ENCODE results near the gene CSGALNACT2.

CSGALNACT2 gene

DNA sequence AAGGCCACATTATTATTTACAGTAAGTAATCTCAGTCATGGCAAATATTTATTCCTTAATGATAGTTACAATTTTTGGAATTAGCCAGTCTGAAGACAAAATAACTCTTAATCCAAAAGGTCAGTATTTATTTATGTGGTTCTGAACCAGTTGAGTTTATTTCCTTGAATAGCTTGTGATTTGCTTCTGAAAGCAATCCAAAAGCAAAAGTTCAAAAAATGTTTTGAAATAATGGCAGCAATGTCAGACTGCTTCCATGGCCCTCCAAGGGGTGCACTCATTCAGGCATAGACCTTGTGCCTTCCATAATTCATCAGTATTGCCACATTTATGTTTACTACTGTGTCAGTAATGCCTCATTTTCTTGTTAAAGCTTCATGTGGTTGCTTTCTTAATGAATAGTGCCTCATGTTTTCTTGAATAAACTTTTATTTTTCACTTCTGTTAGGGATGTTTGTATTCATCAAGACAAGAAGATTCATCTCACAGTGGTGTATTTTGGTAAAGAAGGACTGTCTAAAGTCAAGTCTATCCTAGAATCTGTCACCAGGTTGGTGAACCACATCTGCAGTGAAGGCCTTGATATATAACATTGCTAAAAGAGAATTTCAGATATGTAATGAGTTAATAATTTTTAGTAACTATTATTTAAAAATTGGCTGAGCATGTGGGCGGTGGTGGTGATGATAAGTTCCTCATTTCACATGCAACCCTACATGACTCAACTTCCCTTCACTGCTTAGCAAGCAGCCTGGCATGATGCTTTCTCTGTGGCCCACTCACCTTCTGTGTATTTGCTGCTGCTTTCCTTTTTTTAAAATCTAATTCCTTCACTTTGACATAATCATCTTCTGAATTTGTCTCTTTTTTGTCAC is 22.0 kb downstream of the CSGALNACT2 start:
- no peak for FAIRE-seq
- DNase-seq (ENCODE audit: insufficient read length, low spot score) = no peak

DNA sequence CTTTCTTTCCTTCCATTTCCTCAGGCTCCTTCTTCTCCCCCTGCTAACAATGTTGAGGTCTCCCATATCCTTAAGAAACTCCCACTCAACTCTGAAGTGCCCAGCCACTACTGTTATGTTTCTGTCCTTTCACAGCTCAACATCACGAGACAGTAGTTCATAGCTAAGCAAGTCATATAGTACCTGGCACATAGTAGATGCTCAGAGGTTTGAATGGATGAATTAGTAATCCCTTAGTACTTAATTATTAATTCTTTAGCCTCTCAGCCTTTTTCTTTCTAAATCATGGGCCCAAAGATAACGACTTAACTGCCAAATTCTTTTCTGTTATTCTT is 22.6 kb downstream of the CSGALNACT2 start:
- FAIRE-seq (no peak), DNase-seq (ENCODE audit: insufficient read length, low spot score) (no peak)
- TF ChIP-seq, protein P1, sequence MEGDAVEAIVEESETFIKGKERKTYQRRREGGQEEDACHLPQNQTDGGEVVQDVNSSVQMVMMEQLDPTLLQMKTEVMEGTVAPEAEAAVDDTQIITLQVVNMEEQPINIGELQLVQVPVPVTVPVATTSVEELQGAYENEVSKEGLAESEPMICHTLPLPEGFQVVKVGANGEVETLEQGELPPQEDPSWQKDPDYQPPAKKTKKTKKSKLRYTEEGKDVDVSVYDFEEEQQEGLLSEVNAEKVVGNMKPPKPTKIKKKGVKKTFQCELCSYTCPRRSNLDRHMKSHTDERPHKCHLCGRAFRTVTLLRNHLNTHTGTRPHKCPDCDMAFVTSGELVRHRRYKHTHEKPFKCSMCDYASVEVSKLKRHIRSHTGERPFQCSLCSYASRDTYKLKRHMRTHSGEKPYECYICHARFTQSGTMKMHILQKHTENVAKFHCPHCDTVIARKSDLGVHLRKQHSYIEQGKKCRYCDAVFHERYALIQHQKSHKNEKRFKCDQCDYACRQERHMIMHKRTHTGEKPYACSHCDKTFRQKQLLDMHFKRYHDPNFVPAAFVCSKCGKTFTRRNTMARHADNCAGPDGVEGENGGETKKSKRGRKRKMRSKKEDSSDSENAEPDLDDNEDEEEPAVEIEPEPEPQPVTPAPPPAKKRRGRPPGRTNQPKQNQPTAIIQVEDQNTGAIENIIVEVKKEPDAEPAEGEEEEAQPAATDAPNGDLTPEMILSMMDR (IDR thresholded peaks at IDR 0.05; ENCODE audit: insufficient read depth, missing control alignments) = no peak

More for the DNA sequence above, 22.0 kb downstream of the CSGALNACT2 start:
- TF ChIP-seq, protein P1 (IDR thresholded peaks at IDR 0.05; ENCODE audit: insufficient read depth, missing control alignments) = no peak

DNA sequence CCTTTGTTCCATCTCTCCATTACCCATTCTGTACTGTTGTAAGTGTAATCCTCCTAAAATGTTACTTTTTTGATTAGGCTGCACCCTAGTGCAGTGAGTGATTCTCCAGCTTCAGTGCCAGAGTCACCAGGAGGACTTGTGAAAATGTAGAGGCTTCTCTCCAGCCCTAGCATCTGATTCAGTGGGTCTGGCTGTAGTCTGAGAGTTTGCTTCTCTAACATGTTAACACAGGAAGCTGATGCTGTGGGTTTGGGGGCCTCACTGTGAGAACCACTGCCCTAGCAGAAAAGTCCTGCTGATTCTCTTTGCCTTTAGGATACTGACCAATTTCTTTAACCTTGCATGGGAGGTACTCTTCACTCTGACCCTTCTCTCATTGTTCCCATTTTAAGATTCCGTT is 24.4 kb downstream of the CSGALNACT2 start:
- TF ChIP-seq, protein P1 (IDR thresholded peaks at IDR 0.05; ENCODE audit: insufficient read depth, missing control alignments) = no peak
- FAIRE-seq (no peak), DNase-seq (ENCODE audit: insufficient read length, low spot score) (no peak)

DNA sequence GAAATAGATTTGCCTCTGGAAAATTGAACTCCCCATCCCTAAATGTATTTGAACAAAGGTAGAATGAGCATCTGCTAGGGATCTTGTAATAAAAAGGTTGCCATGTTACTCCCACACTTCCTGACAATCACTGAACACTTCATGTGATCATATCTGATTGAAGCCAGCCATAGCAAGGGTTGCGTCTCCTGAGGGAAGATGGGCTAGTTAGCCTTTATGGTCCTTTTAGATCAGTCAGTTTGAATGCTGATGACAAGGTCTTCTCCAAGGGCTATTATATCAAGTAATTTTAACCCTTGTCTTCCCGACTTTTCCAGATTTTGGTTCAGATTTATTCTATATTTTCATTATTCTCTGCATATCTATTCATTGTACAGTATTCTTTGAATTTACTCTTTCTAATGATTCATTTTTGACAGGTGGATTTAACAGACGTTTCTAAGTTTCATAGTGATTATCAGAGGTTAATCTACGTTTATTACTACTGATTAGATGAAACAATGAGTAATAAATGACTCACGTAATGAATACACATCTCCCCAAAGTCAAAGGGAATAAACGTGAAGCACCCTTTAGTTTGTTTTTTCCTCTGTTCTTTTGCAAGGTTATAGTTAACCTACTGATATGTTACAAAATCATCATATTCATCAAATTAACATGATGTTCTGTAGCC is 28.1 kb downstream of the CSGALNACT2 start:
- TF ChIP-seq, protein P1 (IDR thresholded peaks at IDR 0.05; ENCODE audit: insufficient read depth, missing control alignments) = no peak
- no peak for FAIRE-seq
- DNase-seq (ENCODE audit: insufficient read length, low spot score) = no peak

DNA sequence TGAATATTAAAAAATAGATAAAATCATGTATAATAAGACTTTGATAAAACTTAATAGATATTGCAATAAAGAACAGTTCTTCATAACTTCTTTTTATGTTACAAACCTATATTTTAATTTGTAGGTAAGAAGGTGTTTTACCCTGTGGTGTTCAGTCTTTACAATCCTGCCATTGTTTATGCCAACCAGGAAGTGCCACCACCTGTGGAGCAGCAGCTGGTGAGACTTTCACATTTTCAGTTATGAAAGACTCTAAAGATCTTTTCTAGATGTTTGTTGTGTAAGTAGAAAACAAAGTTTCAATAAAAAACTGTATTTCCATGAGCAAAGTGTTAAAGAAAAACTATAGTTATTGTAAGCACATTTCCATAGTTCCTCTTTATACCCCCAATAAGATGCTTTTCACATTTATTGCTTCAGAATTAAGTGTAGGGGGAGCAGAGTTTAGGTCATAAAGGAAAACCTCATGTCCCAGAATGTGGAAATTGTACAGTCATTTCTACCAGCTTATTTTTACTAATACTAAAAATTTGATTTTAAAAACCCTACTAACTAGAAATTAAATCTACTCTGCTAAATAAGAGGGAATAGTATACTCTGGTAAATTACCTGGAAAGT is 28.7 kb downstream of the CSGALNACT2 start:
- DNase-seq (ENCODE audit: insufficient read length, low spot score) (no peak), FAIRE-seq (no peak)
- TF ChIP-seq, protein P1 (IDR thresholded peaks at IDR 0.05; ENCODE audit: insufficient read depth, missing control alignments) = no peak

DNA sequence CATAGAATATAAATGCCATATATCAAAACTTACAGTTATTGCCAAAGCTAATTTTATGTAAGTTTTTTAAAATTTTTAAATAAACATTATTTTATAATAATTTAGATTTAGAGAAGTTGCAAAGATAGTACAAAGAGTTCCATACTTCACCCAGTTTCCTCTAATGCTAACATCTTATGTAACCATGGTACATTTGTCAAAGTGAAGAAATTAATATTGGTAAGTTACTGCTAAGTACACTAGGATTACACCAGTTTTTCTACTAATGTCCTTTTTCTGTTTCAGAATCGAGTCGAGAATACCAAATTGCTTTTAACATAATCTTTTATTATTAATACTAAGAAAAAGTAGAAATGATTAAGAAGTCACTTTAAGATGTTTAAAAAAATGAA is 29.2 kb downstream of the CSGALNACT2 start:
- no peak for DNase-seq (ENCODE audit: insufficient read length, low spot score)
- TF ChIP-seq, protein P1 (IDR thresholded peaks at IDR 0.05; ENCODE audit: insufficient read depth, missing control alignments) = no peak
- FAIRE-seq = no peak

Data from D721Med (cell line).